ENCODE results near the gene ARSB.

The ARSB gene

DNA sequence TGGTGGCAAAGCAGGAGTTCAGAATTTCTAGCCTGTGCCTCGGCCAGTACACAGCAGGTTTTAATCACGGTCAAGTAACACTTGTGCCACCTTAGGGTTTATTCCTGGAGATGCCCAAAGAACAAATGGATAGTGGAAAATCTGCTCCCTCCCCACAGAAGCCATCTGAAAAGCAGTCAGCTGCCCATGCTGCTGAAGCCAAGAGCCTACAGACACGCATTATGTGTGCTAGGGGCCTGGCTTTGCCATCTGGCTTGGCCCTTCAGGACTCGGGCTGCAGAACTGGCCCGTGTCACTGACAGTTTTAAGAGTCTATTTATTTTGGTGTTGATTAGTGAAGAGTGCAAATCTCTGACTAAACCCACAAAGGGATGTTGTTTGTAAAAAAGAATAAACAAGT lies 11.1 kb downstream of the ARSB start:
- no peak for TF ChIP-seq EZH2phosphoT487 (IDR thresholded peaks at IDR 0.05; ENCODE audit: low read length)
- TF ChIP-seq EZH2 (optimal IDR thresholded peaks at IDR 0.05; ENCODE audit: low read depth, low read length), result no peak
- TF ChIP-seq, protein P1, sequence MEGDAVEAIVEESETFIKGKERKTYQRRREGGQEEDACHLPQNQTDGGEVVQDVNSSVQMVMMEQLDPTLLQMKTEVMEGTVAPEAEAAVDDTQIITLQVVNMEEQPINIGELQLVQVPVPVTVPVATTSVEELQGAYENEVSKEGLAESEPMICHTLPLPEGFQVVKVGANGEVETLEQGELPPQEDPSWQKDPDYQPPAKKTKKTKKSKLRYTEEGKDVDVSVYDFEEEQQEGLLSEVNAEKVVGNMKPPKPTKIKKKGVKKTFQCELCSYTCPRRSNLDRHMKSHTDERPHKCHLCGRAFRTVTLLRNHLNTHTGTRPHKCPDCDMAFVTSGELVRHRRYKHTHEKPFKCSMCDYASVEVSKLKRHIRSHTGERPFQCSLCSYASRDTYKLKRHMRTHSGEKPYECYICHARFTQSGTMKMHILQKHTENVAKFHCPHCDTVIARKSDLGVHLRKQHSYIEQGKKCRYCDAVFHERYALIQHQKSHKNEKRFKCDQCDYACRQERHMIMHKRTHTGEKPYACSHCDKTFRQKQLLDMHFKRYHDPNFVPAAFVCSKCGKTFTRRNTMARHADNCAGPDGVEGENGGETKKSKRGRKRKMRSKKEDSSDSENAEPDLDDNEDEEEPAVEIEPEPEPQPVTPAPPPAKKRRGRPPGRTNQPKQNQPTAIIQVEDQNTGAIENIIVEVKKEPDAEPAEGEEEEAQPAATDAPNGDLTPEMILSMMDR (IDR thresholded peaks at IDR 0.05; ENCODE audit: low read length), result no peak
- no peaks in the 10 kb centered on the region for H3K79me2 ChIP-seq (ENCODE audit: low read length)
- no peaks in the 10 kb centered on the region for H4K20me1 ChIP-seq (ENCODE audit: insufficient read depth, low read length)
- no peaks in the 10 kb centered on the region for H3K27me3 ChIP-seq (replicated peaks; ENCODE audit: insufficient read depth, low read length)
- no peaks in the 10 kb centered on the region for H3K9me2 ChIP-seq (replicated peaks; ENCODE audit: insufficient read depth, low read length)
- no peak for DNase-seq
- H2AFZ ChIP-seq (ENCODE audit: low read length), result no peak overlapping the region
- no peaks in the 10 kb centered on the region for H3K4me1 ChIP-seq (ENCODE audit: low read length)
- no peak overlapping the region for H3K4me3 ChIP-seq (ENCODE audit: low read length)
- no peaks in the 10 kb centered on the region for H3K36me3 ChIP-seq (replicated peaks; ENCODE audit: insufficient read depth, low read length)
- H3K9ac ChIP-seq (ENCODE audit: low read length), result no peak overlapping the region
- no peaks in the 10 kb centered on the region for H3F3A ChIP-seq (ENCODE audit: insufficient read depth, low read length)
- H3K9me3 ChIP-seq (replicated peaks; ENCODE audit: insufficient read depth, low read length), result no peaks in the 10 kb centered on the region
- H3K27ac ChIP-seq (ENCODE audit: low read length), result no peak overlapping the region
- H3K4me2 ChIP-seq (ENCODE audit: low read depth, low read length), result no peak overlapping the region

DNA sequence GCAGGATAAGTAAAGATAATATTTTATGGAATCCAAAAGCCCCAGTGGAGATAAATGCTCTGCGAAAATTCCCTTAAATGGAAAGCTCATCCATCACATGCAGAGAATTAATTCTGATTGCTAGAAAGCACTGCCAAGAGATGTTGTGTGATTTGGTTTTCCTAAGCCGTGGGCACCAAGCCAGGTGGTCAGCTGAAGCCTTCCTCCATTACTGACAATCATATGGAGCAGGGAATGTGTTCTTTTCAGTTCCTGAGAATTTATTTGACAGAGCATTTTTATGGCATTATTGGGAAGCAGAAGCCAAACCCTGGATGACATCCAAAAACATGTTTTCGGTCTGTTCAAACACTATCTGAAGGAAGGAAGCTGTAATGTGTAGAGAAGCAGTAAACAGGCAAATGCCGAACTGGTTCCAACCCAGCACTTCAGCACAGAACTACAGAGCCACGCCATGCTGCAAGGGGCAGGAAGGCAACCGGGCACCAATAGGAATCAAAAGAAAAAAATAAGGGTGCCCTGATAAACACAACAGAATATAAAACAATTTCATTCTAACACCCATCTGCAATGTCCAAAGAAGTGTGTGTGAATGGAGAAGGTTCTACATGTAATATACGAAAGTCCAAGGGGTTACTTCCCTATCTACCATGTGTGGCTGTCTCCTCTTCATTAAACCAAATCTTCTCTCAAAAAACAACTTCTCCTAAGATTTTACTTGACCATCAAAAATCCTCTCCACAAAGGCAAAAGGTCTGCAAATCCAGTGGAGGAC lies 12.3 kb downstream of the ARSB start:
- no peak for TF ChIP-seq EZH2 (optimal IDR thresholded peaks at IDR 0.05; ENCODE audit: low read depth, low read length)
- TF ChIP-seq EZH2phosphoT487 (IDR thresholded peaks at IDR 0.05; ENCODE audit: low read length), result no peak
- TF ChIP-seq, protein P1 (IDR thresholded peaks at IDR 0.05; ENCODE audit: low read length), result no peak
- Histone ChIP-seq H3K27me3 (replicated peaks; ENCODE audit: insufficient read depth, low read length) (no peaks in the 10 kb centered on the region), H3K9ac (ENCODE audit: low read length) (no peak overlapping the region), H3K4me2 (ENCODE audit: low read depth, low read length) (no peak overlapping the region), H3K4me1 (ENCODE audit: low read length) (no peaks in the 10 kb centered on the region), H3K79me2 (ENCODE audit: low read length) (no peaks in the 10 kb centered on the region), H3F3A (ENCODE audit: insufficient read depth, low read length) (no peaks in the 10 kb centered on the region), H3K9me3 (replicated peaks; ENCODE audit: insufficient read depth, low read length) (no peaks in the 10 kb centered on the region), H2AFZ (ENCODE audit: low read length) (no peak overlapping the region), H3K4me3 (ENCODE audit: low read length) (no peak overlapping the region), H3K27ac (ENCODE audit: low read length) (no peak overlapping the region), H4K20me1 (ENCODE audit: insufficient read depth, low read length) (no peaks in the 10 kb centered on the region), H3K9me2 (replicated peaks; ENCODE audit: insufficient read depth, low read length) (no peaks in the 10 kb centered on the region), H3K36me3 (replicated peaks; ENCODE audit: insufficient read depth, low read length) (no peaks in the 10 kb centered on the region)
- DNase-seq, result no peak

DNA sequence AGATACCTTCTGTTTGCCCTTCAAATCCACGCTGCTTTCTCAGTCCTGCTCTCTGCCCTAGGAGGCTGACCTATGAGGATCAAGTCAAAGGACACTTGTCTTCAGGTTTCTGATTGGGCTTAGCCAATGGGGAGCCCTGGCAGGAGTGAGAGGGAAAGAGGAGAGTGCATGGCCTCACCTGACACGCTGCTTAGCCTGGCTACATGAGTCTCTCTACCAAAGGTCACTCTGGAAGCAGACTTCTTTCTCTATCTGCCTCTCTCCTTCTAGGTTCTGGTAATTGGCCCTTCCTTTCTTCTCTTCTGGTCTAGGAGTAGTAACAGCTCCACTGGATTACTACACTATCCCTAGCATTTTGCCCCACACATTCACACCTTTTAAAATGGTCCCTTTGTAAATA lies 13.1 kb downstream of the ARSB start:
- Histone ChIP-seq H3K9me2 (replicated peaks; ENCODE audit: insufficient read depth, low read length) (no peaks in the 10 kb centered on the region), H3K79me2 (ENCODE audit: low read length) (no peaks in the 10 kb centered on the region), H3K27ac (ENCODE audit: low read length) (no peak overlapping the region), H3K4me3 (ENCODE audit: low read length) (no peak overlapping the region), H4K20me1 (ENCODE audit: insufficient read depth, low read length) (no peaks in the 10 kb centered on the region), H3K4me2 (ENCODE audit: low read depth, low read length) (no peak overlapping the region), H3K27me3 (replicated peaks; ENCODE audit: insufficient read depth, low read length) (no peaks in the 10 kb centered on the region), H3K4me1 (ENCODE audit: low read length) (no peaks in the 10 kb centered on the region), H3F3A (ENCODE audit: insufficient read depth, low read length) (no peaks in the 10 kb centered on the region), H2AFZ (ENCODE audit: low read length) (no peak overlapping the region), H3K9me3 (replicated peaks; ENCODE audit: insufficient read depth, low read length) (no peaks in the 10 kb centered on the region), H3K36me3 (replicated peaks; ENCODE audit: insufficient read depth, low read length) (no peaks in the 10 kb centered on the region), H3K9ac (ENCODE audit: low read length) (no peak overlapping the region)
- DNase-seq, result no peak
- TF ChIP-seq EZH2 (optimal IDR thresholded peaks at IDR 0.05; ENCODE audit: low read depth, low read length), result no peak
- no peak for TF ChIP-seq EZH2phosphoT487 (IDR thresholded peaks at IDR 0.05; ENCODE audit: low read length)
- TF ChIP-seq, protein P1 (IDR thresholded peaks at IDR 0.05; ENCODE audit: low read length), result no peak
